ENCODE data around the gene TAPBPL. TPM values are rescaled to one million over a fixed set of nuclear protein-coding genes. Genes with fewer than 3 reads are reported as not detected.
"Not testable (repeated sequence)": the region's sequence is repeated elsewhere in the genome, so short reads cannot be mapped to it uniquely, and the experiment has no call there.

TAPBPL gene
- total RNA-seq, 1 experiment from 2014 or later, result 11.0 TPM

- no peak for DNase-seq (ENCODE audit: low spot score)
Observed at GRCh38 chr12:6462234-6462995, 10.6 kb downstream of the TAPBPL start.

GRCh38 chr12:6463216-6463615 is 11.4 kb downstream of the TAPBPL start:
- DNase-seq (ENCODE audit: low spot score), result no peak

- no peak for DNase-seq (ENCODE audit: low spot score)
Observed at GRCh38 chr12:6463858-6464257, 12.0 kb downstream of the TAPBPL start.

GRCh38 chr12:6464531-6464930 is 12.7 kb downstream of the TAPBPL start:
- DNase-seq (ENCODE audit: low spot score), result no peak

- peak; percentile 84 for DNase-seq (ENCODE audit: low spot score)
Observed at GRCh38 chr12:6465467-6466183, 13.8 kb downstream of the TAPBPL start.

- no peak for DNase-seq (ENCODE audit: low spot score)
Observed at GRCh38 chr12:6466184-6466573, 14.3 kb downstream of the TAPBPL start.

GRCh38 chr12:6466751-6467150 is 14.9 kb downstream of the TAPBPL start:
- DNase-seq (ENCODE audit: low spot score), result not testable (repeated sequence)

- DNase-seq (ENCODE audit: low spot score), result not testable (repeated sequence)
Observed at GRCh38 chr12:6467571-6468282, 15.9 kb downstream of the TAPBPL start.

GRCh38 chr12:6468283-6468575 is 16.4 kb downstream of the TAPBPL start:
- DNase-seq (ENCODE audit: low spot score), result no peak

- no peak for DNase-seq (ENCODE audit: low spot score)
Observed at GRCh38 chr12:6469092-6469491, 17.2 kb downstream of the TAPBPL start.

GRCh38 chr12:6469609-6470374 is 17.9 kb downstream of the TAPBPL start:
- DNase-seq (ENCODE audit: low spot score), result peak; percentile 5

- DNase-seq (ENCODE audit: low spot score), result peak; percentile 97
Observed at GRCh38 chr12:6470375-6471163, 18.7 kb downstream of the TAPBPL start, which contains the start of gene VAMP1. TSS of gene VAMP1 (minus strand) at chr12:6470677. CDS start at chr12:6470531, 146 bp downstream.

- no peak for DNase-seq (ENCODE audit: low spot score)
Observed at GRCh38 chr12:6471989-6472360, 20.1 kb downstream of the TAPBPL start.

GRCh38 chr12:6472491-6472890 is 20.6 kb downstream of the TAPBPL start:
- DNase-seq (ENCODE audit: low spot score), result no peak

- DNase-seq (ENCODE audit: low spot score), result not testable (repeated sequence)
Observed at GRCh38 chr12:6475233-6475975, 23.6 kb downstream of the TAPBPL start.

- no peak for DNase-seq (ENCODE audit: low spot score)
Observed at GRCh38 chr12:6476489-6476888, 24.6 kb downstream of the TAPBPL start.

- not testable (repeated sequence) for DNase-seq (ENCODE audit: low spot score)
Observed at GRCh38 chr12:6477601-6478377, 25.9 kb downstream of the TAPBPL start.

GRCh38 chr12:6478416-6478815 is 26.6 kb downstream of the TAPBPL start:
- DNase-seq (ENCODE audit: low spot score), result no peak

GRCh38 chr12:6488240-6488639 is 36.4 kb downstream of the TAPBPL start:
- no peak for DNase-seq (ENCODE audit: low spot score)

Data from HT-29 (cell line).